Measurements from ENCODE around the gene PRKAG3.
A peak's percentile ranks its signal among the peaks of the same experiment; 100 is the strongest.

PRKAG3 gene

DNA sequence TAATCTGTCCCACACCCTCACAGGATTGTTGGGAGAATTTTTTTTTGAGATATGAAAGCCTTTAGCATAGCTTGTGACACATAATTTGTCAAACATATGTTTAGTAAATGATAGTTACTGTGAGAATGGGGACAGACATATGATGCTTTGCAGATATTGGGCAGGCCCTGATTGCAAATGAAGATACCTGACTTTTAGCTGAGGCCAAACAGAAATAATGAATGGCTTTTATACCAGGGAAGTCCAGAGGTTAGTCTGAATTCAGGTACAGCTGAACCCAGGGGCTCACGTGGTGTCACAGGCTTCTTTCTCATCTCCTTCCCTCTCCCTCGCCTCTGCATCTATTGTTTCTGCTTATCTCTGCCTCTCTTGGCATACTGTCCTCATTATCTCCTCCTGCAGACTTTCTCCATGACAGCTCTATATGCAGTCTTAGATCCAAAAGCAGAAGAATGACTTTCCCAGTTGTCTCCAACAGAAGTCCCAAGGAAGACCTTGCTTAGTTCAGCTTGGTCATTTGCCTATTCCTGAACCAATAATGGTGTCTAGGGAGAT, 44.2 kb upstream of the PRKAG3 start:
- TF ChIP-seq, protein P1, sequence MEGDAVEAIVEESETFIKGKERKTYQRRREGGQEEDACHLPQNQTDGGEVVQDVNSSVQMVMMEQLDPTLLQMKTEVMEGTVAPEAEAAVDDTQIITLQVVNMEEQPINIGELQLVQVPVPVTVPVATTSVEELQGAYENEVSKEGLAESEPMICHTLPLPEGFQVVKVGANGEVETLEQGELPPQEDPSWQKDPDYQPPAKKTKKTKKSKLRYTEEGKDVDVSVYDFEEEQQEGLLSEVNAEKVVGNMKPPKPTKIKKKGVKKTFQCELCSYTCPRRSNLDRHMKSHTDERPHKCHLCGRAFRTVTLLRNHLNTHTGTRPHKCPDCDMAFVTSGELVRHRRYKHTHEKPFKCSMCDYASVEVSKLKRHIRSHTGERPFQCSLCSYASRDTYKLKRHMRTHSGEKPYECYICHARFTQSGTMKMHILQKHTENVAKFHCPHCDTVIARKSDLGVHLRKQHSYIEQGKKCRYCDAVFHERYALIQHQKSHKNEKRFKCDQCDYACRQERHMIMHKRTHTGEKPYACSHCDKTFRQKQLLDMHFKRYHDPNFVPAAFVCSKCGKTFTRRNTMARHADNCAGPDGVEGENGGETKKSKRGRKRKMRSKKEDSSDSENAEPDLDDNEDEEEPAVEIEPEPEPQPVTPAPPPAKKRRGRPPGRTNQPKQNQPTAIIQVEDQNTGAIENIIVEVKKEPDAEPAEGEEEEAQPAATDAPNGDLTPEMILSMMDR (IDR thresholded peaks at IDR 0.05; ENCODE audit: unreplicated experiment in 3 of 3): no peak
- H3K27ac Mint-ChIP-seq: no peak overlapping the region
- H3K4me1 Mint-ChIP-seq: peaks cover 44% of the 10 kb centered on the region
- H3K9me3 Mint-ChIP-seq: no peaks in the 10 kb centered on the region
- no peak overlapping the region for H3K4me3 Mint-ChIP-seq
- H3K27me3 Mint-ChIP-seq (ENCODE audit: low read depth): peaks cover 91% of the 10 kb centered on the region
- H3K36me3 Mint-ChIP-seq (ENCODE audit: low read depth): no peaks in the 10 kb centered on the region

DNA sequence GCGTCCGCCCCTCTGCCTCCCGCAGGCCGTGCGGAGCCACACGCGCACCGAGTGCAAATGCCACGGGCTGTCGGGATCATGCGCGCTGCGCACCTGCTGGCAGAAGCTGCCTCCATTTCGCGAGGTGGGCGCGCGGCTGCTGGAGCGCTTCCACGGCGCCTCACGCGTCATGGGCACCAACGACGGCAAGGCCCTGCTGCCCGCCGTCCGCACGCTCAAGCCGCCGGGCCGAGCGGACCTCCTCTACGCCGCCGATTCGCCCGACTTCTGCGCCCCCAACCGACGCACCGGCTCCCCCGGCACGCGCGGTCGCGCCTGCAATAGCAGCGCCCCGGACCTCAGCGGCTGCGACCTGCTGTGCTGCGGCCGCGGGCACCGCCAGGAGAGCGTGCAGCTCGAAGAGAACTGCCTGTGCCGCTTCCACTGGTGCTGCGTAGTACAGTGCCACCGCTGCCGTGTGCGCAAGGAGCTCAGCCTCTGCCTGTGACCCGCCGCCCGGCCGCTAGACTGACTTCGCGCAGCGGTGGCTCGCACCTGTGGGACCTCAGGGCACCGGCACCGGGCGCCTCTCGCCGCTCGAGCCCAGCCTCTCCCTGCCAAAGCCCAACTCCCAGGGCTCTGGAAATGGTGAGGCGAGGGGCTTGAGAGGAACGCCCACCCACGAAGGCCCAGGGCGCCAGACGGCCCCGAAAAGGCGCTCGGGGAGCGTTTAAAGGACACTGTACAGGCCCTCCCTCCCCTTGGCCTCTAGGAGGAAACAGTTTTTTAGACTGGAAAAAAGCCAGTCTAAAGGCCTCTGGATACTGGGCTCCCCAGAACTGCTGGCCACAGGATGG, 42.0 kb upstream of the PRKAG3 start:
- Mint-ChIP-seq H3K27me3 (ENCODE audit: low read depth) (peaks cover 97% of the 10 kb centered on the region), H3K9me3 (no peaks in the 10 kb centered on the region), H3K36me3 (ENCODE audit: low read depth) (no peaks in the 10 kb centered on the region)

DNA sequence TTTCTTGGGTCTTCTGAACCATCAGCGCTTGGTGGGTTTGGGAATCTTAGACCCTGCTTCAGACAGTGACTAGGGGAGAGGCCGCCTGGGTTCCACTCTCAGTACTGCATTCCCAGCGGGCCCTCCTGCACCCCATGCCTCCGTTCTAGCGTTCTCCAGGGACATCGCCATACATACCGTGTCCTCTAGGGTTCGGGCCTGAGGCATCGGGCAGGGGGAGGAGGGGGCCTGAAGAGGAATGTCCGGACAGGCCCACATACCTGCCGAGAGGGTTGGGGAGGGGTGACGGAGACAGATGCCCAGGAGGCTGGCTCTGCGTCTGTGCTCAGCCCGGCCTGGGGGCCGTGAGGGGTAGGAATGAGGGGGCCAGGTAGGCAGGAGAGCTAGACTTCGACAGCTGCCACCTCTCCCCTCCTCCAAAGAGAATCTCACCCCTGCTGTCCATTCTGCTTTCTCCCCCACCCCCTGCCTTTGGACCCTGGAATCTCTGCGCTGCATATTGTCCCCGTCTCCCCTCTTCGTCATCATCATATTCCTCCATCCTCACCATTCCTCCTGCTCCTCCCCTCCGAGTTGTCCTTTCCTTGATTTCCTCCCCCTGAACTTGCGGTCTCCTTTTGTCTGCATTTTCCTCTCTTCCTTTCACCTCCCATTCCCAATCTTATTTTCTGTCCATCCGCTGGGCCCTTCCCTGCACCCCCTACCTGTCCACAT, 41.2 kb upstream of the PRKAG3 start:
- H3K9me3 Mint-ChIP-seq: no peaks in the 10 kb centered on the region
- H3K27me3 Mint-ChIP-seq (ENCODE audit: low read depth): peaks cover 99% of the 10 kb centered on the region
- H3K36me3 Mint-ChIP-seq (ENCODE audit: low read depth): no peaks in the 10 kb centered on the region
- H3K4me3 Mint-ChIP-seq: peak overlapping the region in 2 of 3 experiments; percentile 16 to 54
- H3K27ac Mint-ChIP-seq: no peak overlapping the region
- peaks cover 27% of the 10 kb centered on the region for H3K4me1 Mint-ChIP-seq
- TF ChIP-seq, protein P1 (IDR thresholded peaks at IDR 0.05; ENCODE audit: unreplicated experiment in 3 of 3): no peak

More for the DNA sequence above, 42.0 kb upstream of the PRKAG3 start:
- Mint-ChIP-seq H3K27ac (no peak overlapping the region), H3K4me1 (peaks cover 32% of the 10 kb centered on the region), H3K4me3 (peak overlapping the region in 1 of 3 experiments; percentile 54)
- TF ChIP-seq, protein P1 (IDR thresholded peaks at IDR 0.05; ENCODE audit: unreplicated experiment in 3 of 3): no peak

DNA sequence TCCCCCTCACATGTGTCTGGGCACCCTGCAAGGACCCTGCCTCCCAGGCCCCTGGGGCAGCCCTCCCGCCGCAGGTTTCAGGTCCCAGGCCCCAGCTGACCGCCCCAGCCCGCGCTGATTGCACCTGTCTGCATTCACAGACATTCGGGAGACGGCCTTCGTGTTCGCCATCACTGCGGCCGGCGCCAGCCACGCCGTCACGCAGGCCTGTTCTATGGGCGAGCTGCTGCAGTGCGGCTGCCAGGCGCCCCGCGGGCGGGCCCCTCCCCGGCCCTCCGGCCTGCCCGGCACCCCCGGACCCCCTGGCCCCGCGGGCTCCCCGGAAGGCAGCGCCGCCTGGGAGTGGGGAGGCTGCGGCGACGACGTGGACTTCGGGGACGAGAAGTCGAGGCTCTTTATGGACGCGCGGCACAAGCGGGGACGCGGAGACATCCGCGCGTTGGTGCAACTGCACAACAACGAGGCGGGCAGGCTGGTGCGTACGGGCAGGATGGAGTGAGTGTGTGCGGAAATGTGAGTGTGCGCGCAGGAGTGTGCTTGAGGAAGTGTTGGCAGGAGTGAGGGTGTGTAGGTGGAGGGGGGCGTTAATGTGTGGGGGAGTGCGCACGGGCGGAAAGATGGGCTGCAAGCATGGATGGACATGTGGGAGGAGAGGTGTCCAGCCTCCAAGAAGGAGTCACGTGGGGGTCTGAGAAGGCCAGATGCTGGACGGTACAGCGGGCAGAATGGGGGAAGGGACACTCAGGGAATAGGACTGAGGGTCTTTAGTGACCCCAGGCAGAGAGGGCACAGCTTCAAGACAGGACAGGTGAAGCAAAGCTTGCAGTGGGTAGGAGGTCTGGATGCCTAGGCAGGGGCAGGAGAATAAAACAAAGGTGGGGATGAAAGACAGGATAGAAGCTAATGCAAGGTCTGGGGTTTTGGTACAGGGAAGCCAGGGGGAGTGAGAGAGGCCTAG, 40.0 kb upstream of the PRKAG3 start:
- H3K36me3 Mint-ChIP-seq (ENCODE audit: low read depth): no peaks in the 10 kb centered on the region
- H3K4me3 Mint-ChIP-seq: peak overlapping the region; percentile 31 to 60 (median 59)
- H3K9me3 Mint-ChIP-seq: no peaks in the 10 kb centered on the region
- TF ChIP-seq, protein P1 (IDR thresholded peaks at IDR 0.05; ENCODE audit: unreplicated experiment in 3 of 3): no peak
- H3K27ac Mint-ChIP-seq: no peak overlapping the region
- peaks cover 17% of the 10 kb centered on the region for H3K4me1 Mint-ChIP-seq
- H3K27me3 Mint-ChIP-seq (ENCODE audit: low read depth): peaks cover 100% of the 10 kb centered on the region

DNA sequence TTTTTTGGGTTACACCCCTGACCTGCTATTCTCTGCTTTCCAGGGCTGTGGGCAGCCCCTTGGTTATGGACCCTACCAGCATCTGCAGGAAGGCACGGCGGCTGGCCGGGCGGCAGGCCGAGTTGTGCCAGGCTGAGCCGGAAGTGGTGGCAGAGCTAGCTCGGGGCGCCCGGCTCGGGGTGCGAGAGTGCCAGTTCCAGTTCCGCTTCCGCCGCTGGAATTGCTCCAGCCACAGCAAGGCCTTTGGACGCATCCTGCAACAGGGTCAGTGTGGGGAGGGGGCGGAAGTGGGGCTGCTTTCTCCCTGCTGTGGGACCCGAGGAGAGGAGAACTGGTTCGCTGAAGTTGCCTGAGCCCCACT, 39.4 kb upstream of the PRKAG3 start:
- no peak overlapping the region for H3K4me3 Mint-ChIP-seq
- H3K27me3 Mint-ChIP-seq (ENCODE audit: low read depth): peaks cover 100% of the 10 kb centered on the region
- TF ChIP-seq, protein P1 (IDR thresholded peaks at IDR 0.05; ENCODE audit: unreplicated experiment in 3 of 3): no peak
- H3K4me1 Mint-ChIP-seq: peaks cover 14% of the 10 kb centered on the region
- H3K27ac Mint-ChIP-seq: no peak overlapping the region
- no peaks in the 10 kb centered on the region for H3K36me3 Mint-ChIP-seq (ENCODE audit: low read depth)
- H3K9me3 Mint-ChIP-seq: no peaks in the 10 kb centered on the region

All from nephron (organoid).